GM12873 (cell line): ENCODE measurements around the gene MPV17L2.

Experiments
- CTCF ChIP-seq: IDR thresholded peaks from 2 replicates; pipeline ENCODE4 v1.5.1; 2012; ENCODE audit warnings: low read depth, mild to moderate bottlenecking, moderate library complexity, low read length, control low read depth; ENCODE audit not compliant: insufficient read depth; ENCODE audit errors: missing control alignments

Gene MPV17L2

GRCh38 chr19:18227781-18228271 is 34.8 kb downstream of the MPV17L2 start:
- no peak for TF ChIP-seq CTCF

- TF ChIP-seq CTCF, result peak; percentile 70
Observed at GRCh38 chr19:18229474-18229873, 36.5 kb downstream of the MPV17L2 start.

- no peak for TF ChIP-seq CTCF
Observed at GRCh38 chr19:18229915-18230314, 36.9 kb downstream of the MPV17L2 start.

GRCh38 chr19:18230941-18231734 is 38.1 kb downstream of the MPV17L2 start:
- no peak for TF ChIP-seq CTCF

GRCh38 chr19:18231775-18232174 is 38.8 kb downstream of the MPV17L2 start:
- TF ChIP-seq CTCF, result no peak

GRCh38 chr19:18232540-18233223 is 39.7 kb downstream of the MPV17L2 start:
- TF ChIP-seq CTCF, result no peak

GRCh38 chr19:18233224-18233825 is 40.3 kb downstream of the MPV17L2 start:
- no peak for TF ChIP-seq CTCF
